Measurements from ENCODE around the gene C10orf95.
A peak's percentile ranks its signal among the peaks of the same experiment; 100 is the strongest.

Gene C10orf95

DNA sequence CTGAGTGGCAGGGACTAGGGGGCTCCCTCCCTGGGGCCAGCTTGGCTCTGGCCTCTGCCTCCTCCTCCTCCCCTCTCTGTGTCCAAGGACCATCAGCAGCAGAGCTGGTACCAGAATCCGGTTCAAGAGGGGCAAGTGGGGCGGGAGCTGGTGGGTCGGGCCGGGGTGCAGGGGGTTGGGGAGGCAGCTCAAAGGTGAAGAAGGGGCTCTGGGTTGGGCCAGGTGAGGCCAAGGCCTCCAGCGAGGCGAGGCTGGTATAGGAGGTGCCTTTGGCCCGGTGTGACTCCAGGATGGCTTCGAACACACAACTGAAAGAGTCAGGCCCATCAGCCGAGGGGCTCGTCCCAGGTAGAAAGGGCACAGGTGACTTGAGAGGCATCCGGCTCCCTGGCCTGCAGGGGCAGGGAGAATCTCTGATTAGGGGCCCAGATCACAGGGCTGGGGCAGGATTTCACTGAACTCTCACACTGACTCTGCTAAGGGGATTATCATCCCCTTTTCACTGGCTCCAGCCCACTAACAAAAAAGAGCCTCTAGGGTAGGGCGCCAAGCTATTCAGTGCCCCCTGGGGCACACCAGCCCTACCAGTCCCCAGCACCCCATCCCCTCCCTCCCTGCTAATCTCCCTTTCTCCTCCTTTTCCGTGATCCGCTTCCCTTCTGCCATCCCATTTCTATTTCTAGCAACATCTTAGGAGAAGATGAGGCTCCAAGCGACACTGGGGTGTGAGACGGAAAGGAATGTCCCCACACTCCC lies 37.4 kb downstream of the C10orf95 start:
- no peak for DNase-seq

- DNase-seq, result no peak
Observed at GRCh38 chr10:102413053-102413705, 38.2 kb downstream of the C10orf95 start.

DNA sequence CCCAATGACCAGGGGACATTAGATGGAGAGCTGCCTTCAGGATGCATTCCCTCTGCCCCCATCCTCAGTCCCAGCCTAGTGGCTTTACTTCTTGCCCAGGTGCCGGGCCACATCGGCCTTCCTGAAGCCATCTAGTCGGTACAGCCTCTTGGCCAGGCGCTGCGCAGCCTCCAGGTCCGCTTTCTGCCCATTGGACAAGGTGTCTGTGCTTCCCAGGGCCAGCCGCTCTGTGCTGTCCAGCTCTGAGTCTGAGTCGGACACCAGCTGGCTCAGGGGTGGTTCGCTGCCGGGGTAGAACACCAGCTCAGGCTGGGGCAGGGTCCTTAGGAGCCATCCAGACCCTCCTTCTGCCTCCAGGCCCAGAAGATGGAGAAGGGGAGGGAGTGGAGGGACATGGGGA lies 39.0 kb downstream of the C10orf95 start:
- no peak for DNase-seq

DNA sequence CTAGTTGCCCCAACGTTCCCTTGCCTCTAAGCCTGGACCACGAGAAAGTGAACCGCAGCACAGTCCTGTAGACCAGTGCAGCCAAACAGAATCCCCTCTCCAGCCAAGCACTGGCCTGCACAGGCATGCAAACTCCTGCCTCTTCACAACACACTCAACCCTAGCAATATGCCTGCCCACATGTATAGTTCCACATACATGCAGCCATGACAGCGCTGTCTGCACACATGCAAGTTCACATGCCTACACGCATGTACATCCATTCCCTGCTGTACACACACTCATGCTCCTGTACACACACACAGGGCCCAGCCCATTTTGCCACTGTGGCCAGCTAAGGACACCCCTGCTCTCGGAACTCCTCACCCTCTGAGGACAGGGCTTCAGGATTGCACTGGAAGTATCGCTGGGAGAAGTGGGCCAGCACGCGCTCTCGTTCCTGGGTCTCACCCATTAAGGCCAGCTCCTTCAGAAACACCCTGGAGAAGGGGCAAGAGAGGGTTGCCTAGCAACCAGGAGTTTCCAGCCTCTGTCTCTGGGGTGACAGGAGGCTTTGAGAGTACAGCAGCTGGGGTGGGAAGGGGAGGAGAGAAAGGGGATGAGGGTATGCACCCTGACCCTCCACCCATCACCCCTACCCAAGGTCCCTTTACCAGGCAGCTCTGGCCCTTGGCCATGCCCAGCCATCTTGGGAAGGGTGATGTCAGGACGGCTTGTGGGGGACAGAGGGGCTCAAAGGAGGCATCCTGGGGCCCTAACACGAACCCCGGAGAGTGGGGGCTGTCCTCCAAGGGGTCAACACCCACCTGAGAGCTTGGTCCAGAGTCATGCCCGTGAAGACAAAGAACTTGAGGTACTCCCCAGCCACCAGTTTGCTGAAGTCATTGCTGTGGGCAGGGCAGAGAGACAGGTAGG lies 39.7 kb downstream of the C10orf95 start:
- no peak for DNase-seq

DNA sequence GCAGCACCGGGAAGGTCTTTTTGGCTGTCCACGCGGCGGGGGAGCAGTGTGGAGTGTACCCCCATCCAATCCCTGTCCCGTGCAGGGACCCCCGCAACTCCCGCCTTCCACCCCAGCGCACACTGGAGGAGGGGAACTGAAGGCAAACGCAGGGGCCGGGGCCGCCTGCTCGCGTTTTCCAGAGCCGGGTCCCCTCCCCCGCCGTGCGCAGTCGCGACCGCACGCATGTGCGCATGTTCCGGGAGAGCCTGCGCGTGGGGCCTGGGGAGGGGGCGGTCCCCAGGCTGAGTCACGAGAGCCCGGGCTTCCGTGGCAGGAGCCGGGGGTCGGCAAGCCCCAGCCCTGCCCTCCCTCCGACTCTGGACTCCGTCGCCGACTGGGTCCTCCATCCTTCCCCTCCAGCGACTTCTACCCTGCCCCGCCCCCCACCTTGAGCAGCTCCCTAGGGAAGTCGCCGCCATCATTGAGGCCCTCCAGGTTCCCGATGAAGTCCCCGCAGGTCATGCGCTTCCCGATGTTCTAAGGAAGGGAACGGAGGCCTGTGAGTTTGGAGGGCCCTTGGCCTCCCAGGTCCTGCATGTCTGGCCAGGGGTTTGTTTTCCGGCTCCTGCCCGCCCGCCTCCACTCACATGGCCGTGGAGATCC lies 40.8 kb downstream of the C10orf95 start:
- peak; percentile 36 for DNase-seq

GRCh38 chr10:102409604-102410428 lies 41.5 kb downstream of the C10orf95 start:
- no peak for DNase-seq

DNA sequence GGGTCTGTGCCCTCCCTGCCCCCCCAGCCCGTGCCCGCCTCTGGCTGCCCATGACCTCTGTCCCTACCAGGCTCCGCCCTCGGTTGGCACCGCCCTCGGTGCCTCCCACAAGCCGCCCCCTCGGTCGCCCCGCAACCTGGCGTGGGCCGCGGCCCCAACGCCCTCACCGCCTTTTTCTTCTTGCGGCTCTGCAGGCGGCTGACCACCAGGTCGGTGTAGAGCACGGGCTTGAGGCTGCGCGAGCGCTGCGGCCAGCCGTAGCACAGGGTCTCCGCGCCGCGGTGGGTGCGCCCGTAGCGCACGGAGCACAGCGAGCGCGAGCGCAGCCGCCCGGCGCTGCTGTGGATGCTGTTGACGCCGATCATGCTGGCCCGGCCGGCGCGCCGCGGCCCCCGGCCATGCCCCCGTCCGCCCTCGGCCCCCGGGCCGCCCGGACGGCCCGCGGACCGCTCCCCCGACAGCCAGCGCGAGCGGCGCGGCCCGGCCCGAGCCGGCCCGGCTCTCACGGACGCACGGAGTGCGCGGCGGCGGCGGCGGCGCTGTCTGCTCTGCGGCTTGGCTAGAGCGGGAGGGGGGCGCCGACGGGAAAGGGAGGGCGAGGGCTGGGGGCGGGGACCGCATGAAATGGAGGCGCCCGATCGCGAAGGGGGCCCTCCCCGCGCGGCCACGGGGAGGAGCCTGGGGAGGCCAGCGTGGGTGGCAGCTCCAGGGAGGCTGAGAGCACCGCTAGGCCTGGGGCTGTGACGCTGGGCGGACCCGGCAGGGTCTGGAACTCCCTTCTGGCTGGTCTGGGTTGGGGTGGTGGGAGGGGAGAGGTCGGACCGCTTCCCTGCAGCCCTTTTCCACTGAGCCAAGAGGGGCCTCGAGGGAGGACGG lies 42.4 kb downstream of the C10orf95 start:
- peak; percentile 45 for DNase-seq

DNA sequence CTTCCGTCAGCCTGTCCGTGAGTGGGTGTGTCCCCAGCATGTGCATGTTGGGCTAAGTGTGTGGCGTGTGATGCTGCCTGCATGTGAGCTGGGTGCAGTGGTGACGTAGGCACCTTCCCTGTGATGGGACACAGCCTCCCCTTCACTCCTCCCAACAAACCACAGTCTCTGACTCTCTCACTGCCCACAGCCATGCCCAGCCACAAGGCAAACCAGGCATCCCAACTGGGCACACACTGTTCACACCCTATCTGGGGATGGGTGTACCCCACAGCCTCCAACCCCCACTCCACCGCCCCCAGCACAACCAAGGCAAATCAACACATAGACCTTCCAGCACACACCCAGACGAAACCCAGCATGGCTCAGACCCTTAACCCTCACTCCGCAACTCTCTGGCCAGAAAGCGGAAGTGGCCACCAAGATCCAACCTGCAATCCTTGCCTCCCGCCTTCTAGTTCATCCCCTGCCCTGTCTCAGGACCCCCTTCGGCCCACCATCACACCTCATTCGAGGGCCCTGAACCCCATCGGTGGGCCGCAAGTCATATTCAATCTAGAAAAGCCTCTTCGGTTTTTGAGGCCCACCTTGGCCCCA lies 43.1 kb downstream of the C10orf95 start:
- DNase-seq, result no peak

GRCh38 chr10:102407425-102408130 lies 43.8 kb downstream of the C10orf95 start:
- DNase-seq, result no peak

DNA sequence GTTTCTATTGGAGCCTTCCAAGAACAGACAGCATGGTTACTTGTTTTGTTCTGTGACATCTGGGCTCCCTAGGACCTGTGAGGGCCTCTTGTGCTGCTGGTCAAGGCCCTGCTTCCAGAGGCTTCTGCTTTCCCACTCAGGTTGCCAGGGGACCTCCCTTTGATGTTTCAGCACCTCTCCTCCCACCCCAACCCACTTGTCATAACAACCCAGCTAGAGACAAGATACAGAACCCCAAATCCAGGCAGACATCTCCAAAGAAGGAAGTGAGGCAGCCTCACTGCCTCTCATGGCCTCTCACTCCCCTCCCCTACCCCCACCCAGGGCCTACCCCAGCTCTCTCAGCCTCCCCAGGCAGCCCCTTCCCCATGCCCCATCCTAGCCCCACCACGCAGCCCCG lies 44.5 kb downstream of the C10orf95 start:
- DNase-seq, result no peak

- no peak for DNase-seq
Observed at GRCh38 chr10:102405632-102406031, 45.7 kb downstream of the C10orf95 start.

- no peak for DNase-seq
Observed at GRCh38 chr10:102405108-102405571, 46.2 kb downstream of the C10orf95 start.

DNA sequence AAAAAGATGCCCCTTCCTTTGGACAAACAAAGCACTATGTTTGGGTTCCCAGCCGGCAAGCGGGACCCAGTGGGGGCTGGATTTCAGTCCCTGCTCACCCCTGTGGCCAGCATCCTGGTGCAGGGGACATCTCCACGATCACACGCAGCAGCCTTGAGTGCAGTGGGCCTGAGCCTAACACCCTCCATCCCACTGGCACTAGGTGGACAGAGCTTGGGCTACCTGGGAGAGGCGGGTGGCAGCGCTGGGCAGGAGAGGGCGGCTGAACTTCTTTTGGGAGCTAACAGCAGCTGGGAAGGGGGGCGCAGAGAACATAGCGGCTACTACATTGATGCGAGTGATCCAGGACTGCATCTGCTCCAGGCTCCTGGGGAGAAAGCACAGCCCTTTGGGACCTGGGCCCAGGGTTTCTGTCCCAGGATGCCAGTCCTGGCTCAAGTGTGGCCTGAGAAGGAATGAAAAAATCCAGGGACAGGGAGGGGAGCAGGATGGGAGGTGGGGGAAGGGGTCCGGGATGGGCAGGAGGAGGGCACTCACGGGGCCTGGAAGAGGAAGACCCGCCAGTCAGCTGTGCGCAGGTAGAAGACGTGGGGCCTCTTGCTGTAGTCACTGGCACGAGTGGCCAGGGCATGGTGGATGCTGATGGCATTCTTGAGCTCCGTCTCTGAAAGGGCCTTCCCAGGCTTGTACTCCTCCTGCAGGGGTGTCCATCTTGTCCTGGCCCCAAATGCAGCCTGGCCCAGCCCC lies 46.8 kb downstream of the C10orf95 start:
- no peak for DNase-seq

DNA sequence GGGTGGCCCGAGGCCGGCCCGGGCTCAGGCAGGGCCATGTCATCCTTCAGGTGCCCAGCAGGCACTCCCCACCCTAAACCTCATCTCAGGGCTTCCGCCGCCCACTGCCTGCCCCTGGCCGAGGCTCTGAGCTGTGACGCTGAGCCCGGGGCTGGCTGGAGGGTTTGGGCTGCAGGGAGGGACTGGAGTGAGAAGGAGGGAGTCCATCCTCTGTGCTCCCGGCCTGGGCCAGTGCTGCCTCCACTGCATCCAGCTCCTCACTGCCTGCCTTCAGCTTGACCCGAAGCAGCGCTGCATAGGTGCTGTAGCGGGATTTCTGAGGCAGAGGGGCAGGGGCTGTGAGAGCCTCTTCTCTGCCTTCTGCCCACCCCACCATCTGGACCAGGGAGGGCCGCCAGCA lies 48.2 kb downstream of the C10orf95 start:
- no peak for DNase-seq

- DNase-seq, result no peak
Observed at GRCh38 chr10:102402512-102402896, 48.8 kb downstream of the C10orf95 start.

DNA sequence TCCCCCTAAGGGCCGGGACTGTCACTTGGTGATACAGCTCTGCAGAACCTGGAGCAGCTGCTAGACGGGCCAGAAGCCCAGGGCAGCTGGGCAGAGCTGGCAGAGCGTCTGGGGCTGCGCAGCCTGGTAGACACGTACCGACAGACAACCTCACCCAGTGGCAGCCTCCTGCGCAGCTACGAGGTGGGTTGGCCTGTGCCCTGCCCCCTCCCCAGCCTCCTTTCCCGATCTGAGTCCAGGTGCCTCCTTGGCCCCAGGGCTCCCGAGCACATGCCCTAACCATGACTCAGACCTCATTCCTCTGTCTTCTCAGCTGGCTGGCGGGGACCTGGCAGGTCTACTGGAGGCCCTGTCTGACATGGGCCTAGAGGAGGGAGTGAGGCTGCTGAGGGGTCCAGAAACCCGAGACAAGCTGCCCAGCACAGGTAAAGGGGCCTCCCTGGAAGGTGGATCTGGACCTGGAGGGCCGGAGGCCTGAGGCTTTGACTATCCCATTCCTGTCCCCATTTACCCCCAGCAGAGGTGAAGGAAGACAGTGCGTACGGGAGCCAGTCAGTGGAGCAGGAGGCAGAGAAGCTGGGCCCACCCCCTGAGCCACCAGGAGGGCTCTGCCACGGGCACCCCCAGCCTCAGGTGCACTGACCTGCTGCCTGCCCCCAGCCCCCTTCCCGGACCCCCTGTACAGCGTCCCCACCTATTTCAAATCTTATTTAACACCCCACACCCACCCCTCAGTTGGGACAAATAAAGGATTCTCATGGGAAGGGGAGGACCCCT lies 49.4 kb downstream of the C10orf95 start:
- peak; percentile 23 for DNase-seq

DNA sequence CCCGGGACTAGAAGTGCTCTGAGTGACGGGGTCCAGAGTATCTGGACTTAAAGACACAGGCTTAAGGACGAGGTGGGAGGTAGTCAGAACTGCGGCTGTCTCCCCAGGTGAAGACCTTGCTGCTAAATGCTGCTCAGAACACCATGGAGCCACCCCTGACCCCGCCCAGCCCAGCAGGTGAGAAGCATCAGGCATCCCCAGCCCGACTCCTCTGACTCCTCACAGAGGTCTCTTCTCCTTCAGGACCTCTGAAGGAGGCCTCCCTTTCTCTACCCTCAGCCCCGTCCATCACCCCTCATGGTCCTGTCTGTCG lies 50.0 kb downstream of the C10orf95 start:
- no peak for DNase-seq

DNA sequence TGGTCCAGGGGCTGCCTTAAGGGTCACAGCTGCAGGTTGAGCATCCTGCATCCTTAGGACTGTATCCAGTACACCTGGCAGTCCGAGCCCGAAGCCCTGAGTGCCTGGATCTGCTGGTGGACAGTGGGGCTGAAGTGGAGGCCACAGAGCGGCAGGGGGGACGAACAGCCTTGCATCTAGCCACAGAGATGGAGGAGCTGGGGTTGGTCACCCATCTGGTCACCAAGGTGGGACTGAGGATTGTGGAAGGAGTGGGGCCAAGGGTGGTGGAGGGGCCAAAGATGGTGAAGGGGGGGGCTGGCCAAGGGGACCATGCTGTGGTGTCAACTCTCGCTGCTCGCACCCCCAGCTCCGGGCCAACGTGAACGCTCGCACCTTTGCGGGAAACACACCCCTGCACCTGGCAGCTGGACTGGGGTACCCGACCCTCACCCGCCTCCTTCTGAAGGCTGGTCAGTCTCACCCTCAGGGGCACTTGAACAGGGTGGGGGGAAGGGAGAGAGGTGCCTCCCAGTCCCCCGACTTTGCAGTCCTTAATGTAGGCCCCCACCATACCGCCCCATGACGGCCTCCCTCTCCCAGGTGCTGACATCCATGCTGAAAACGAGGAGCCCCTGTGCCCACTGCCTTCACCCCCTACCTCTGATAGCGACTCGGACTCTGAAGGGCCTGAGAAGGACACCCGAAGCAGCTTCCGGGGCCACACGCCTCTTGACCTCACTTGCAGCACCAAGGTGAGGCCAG lies 50.6 kb downstream of the C10orf95 start:
- DNase-seq, result no peak

Data from fibroblast of skin of right quadriceps (primary cell).